HepG2 (cell line): Measurements from ENCODE around the gene ZNF184. TPM values are rescaled to one million over a fixed set of nuclear protein-coding genes. Genes with fewer than 3 reads are reported as not detected.

Experiments
- CAMTA2 ChIP-seq: sonication (generic); formaldehyde crosslinking; IDR thresholded peaks from 2 replicates; pipeline ENCODE4 v1.4.0; 2020; ENCODE audit warnings: mild to moderate bottlenecking, missing genetic modification reagents, borderline replicate concordance
- ELF3 ChIP-seq: IDR thresholded peaks from 2 replicates; pipeline ENCODE4 v1.6.1; 2016; ENCODE audit warnings: missing genetic modification reagents, missing compliant biosample characterization
- EZH2 ChIP-seq: conservative IDR thresholded peaks from 2 replicates; pipeline ENCODE4 v1.6.1; 2012; ENCODE audit warnings: mild to moderate bottlenecking, low read depth, low read length, moderate library complexity
- FIP1L1 ChIP-seq: fragments of 200-400 bp; formaldehyde crosslinking; IDR thresholded peaks from 2 replicates; pipeline ENCODE4 v1.6.1; 2018; ENCODE audit warnings: low read depth, mild to moderate bottlenecking, low read length, moderate library complexity, borderline replicate concordance; ENCODE audit not compliant: insufficient read depth
- JDP2 ChIP-seq: sonication (generic); formaldehyde crosslinking; IDR thresholded peaks from 2 replicates; pipeline ENCODE4 v1.8.1; 2022; ENCODE audit warnings: missing genetic modification reagents, borderline replicate concordance
- KDM2A ChIP-seq: sonication (generic); formaldehyde crosslinking; IDR thresholded peaks from 2 replicates; pipeline ENCODE4 v1.4.0; 2020; ENCODE audit warnings: low read depth, missing genetic modification reagents, borderline replicate concordance
- MAZ ChIP-seq, 2 experiments: sonication (generic) in 1 of 2; formaldehyde crosslinking in 1 of 2; IDR thresholded peaks; 2 replicates each; pipeline versions ENCODE4 v1.5.0 to v1.6.1; 2012 to 2020; ENCODE audit warnings: low read depth in 2 of 2, mild to moderate bottlenecking in 2 of 2, borderline replicate concordance in 1 of 2, improper control_type of control experiment in 1 of 2, low read length in 1 of 2, missing genetic modification reagents in 1 of 2, moderate library complexity in 1 of 2
- MBNL3 ChIP-seq: fragments of 250-450 bp; sonication (Bioruptor Pico); conservative IDR thresholded peaks from 2 replicates; pipeline ENCODE4 v1.8.0; 2022; ENCODE audit warnings: mild to moderate bottlenecking, inconsistent platforms
- MXI1 ChIP-seq: IDR thresholded peaks from 3 replicates; pipeline ENCODE4 v1.6.1; 2012; ENCODE audit warnings: low read depth, low read length, inconsistent platforms, borderline replicate concordance
- PLRG1 ChIP-seq: fragments of 450-650 bp; conservative IDR thresholded peaks from 2 replicates; pipeline ENCODE4 v1.6.1; 2016
- RXRA ChIP-seq: sonication (generic); formaldehyde crosslinking; IDR thresholded peaks from 2 replicates; pipeline ENCODE4 v1.5.1; 2020; ENCODE audit warnings: missing genetic modification reagents
- SALL1 ChIP-seq: sonication (generic); formaldehyde crosslinking; IDR thresholded peaks from 2 replicates; pipeline ENCODE4 v1.8.0; 2022; ENCODE audit warnings: mild to moderate bottlenecking, missing genetic modification reagents
- ZBTB1 ChIP-seq: sonication (generic); formaldehyde crosslinking; IDR thresholded peaks from 2 replicates; pipeline ENCODE4 v1.4.0; 2020; ENCODE audit warnings: missing genetic modification reagents, borderline replicate concordance
- ZMAT3 ChIP-seq: sonication (generic); formaldehyde crosslinking; conservative IDR thresholded peaks from 2 replicates; pipeline ENCODE4 v1.7.0; 2021; ENCODE audit warnings: missing genetic modification reagents
- ZNF124 ChIP-seq: sonication (generic); formaldehyde crosslinking; IDR thresholded peaks from 2 replicates; pipeline ENCODE4 v1.4.0; 2020; ENCODE audit warnings: missing genetic modification reagents
- ZNF260 ChIP-seq: sonication (generic); formaldehyde crosslinking; IDR thresholded peaks from 2 replicates; pipeline ENCODE4 v1.4.0; 2020; ENCODE audit warnings: missing genetic modification reagents, low read depth, mild to moderate bottlenecking, borderline replicate concordance
- ZNF337 ChIP-seq: sonication (generic); formaldehyde crosslinking; IDR thresholded peaks from 2 replicates; pipeline ENCODE4 v1.5.1; 2020; ENCODE audit warnings: missing genetic modification reagents, low read depth, mild to moderate bottlenecking, borderline replicate concordance
- polyA plus RNA-seq, 8 experiments: library from polyadenylated mRNA; depleted of rRNA in 3 of 8; stranded (reverse) in 7 of 8; unstranded in 1 of 8; fragments of >200 nt; fragmentation: Illumina TruSeq in 4 of 8; extraction: Trizol in 4 of 8; gene quantifications; 2 replicates each; pipeline versions ENCODE4 v1.2.1 to v1.2.3, GENCODE V29; 2011 to 2016; ENCODE audit warnings: low read depth in 4 of 8, missing spikeins in 1 of 8, mixed read lengths in 1 of 8; ENCODE audit not compliant: insufficient read depth in 1 of 8
- total RNA-seq, 5 experiments: library from RNA; depleted of rRNA; stranded (reverse); fragments of >200 nt; fragmentation: Illumina TruSeq; extraction: Trizol; gene quantifications; 2 replicates each; pipeline ENCODE4 v1.2.3, GENCODE V29; 2016; ENCODE audit warnings: low read depth in 1 of 5
- TF ChIP-seq, protein P1 (sequence below): IDR thresholded peaks from 2 replicates; pipeline ENCODE4 v1.6.1; 2016; ENCODE audit warnings: missing compliant biosample characterization, missing genetic modification reagents, borderline replicate concordance
- TF ChIP-seq, protein P2 (sequence below): sonication (generic); formaldehyde crosslinking; conservative IDR thresholded peaks from 2 replicates; pipeline ENCODE4 v1.4.0; 2020; ENCODE audit warnings: missing genetic modification reagents
- TF ChIP-seq, protein P3 (sequence below): sonication (generic); formaldehyde crosslinking; IDR thresholded peaks from 2 replicates; pipeline ENCODE4 v1.8.1; 2023; ENCODE audit warnings: mild to moderate bottlenecking, moderate library complexity, missing genetic modification reagents
- TF ChIP-seq, protein P4 (sequence below), 2 experiments: sonication (generic) in 1 of 2; formaldehyde crosslinking in 1 of 2; IDR thresholded peaks; 2 replicates each; pipeline versions ENCODE4 v1.4.0 to v1.6.1; 2018 to 2020; ENCODE audit warnings: missing genetic modification reagents in 2 of 2, borderline replicate concordance in 1 of 2, low read depth in 1 of 2, mild to moderate bottlenecking in 1 of 2, missing biosample characterization in 1 of 2

Gene ZNF184
- total and polyA plus RNA-seq, 2 of the 13 experiments (the other 11 are each of a cell fraction or from before 2014, with no cell fraction given), result 2.1 to 10.1 TPM

DNA sequence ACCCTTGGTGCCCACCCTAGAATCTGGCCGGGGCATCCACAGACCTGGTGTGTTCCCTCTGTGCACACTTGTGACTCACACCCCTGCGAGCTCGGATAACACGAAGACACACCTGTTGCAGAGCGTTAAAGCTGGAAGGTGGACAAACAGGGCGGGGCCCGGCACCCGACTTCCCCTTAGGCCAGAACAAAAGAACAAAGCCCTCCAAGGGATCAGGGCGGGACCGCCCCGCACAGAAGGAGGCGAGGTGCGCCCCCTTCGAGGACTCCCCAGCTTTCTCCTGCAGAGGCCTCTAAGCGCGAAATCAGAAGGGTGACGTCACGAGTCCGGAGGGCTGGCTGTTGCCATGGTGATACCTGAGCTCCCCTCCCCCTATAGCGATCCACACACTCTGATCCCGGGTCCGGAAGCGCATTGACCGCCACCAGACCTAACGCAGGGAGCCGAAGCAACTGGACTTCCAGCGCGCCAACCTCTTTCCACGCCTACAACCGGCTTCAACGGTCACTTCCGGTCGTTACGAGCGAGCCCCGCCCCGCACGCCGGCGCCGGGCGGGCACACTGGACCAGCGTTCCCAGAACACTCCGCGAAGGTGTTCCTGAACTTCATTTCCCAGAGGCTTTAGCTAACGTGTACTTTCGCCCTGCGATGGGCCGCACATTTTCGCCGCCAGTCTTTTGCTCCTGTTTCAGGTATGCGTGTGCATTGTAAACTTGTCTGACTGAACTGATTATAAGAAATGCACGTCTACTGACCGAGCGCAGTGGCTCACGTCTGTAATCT, at the start of gene ZNF184 (continued):
- TF ChIP-seq, protein P1, sequence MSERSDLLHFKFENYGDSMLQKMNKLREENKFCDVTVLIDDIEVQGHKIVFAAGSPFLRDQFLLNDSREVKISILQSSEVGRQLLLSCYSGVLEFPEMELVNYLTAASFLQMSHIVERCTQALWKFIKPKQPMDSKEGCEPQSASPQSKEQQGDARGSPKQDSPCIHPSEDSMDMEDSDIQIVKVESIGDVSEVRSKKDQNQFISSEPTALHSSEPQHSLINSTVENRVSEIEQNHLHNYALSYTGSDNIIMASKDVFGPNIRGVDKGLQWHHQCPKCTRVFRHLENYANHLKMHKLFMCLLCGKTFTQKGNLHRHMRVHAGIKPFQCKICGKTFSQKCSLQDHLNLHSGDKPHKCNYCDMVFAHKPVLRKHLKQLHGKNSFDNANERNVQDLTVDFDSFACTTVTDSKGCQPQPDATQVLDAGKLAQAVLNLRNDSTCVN, result peak; percentile 76; the same call in 1 of the 2 replicates
- TF ChIP-seq ELF3 (CRISPR knock-in tag) (peak; percentile 90), EZH2 (no peak), ZNF260 (CRISPR knock-in tag) (0 out of 2 replicates have a peak, but pooled peaks have one; percentile 9), RXRA (CRISPR knock-in tag) (peak; percentile 90; the same call in 1 of the 2 replicates), ZBTB1 (CRISPR knock-in tag) (0 out of 2 replicates have a peak, but pooled peaks have one; percentile 72), ZMAT3 (CRISPR knock-in tag) (peak; percentile 61; the same call in 1 of the 2 replicates), KDM2A (CRISPR knock-in tag) (peak; percentile 84; the same call in 1 of the 2 replicates), MXI1 (peak; percentile 92), ZNF124 (CRISPR knock-in tag) (no peak; the same call in 1 of the 2 replicates), CAMTA2 (CRISPR knock-in tag) (peak; percentile 52; the same call in 1 of the 2 replicates), JDP2 (CRISPR knock-in tag) (no peak), ZNF337 (CRISPR knock-in tag) (no peak), SALL1 (CRISPR knock-in tag) (peak; percentile 93), MBNL3 (no peak), FIP1L1 (peak; percentile 48; the same call in 1 of the 2 replicates), PLRG1 (no peak), MAZ (IDR thresholded peaks at IDR 0.05; ENCODE audit: borderline replicate concordance, low read depth, low read length) (peak; percentile 79; the same call in 1 of the 2 replicates), MAZ (CRISPR knock-in tag; IDR thresholded peaks at IDR 0.05; ENCODE audit: low read depth) (peak; percentile 97)
- TF ChIP-seq, protein P2, sequence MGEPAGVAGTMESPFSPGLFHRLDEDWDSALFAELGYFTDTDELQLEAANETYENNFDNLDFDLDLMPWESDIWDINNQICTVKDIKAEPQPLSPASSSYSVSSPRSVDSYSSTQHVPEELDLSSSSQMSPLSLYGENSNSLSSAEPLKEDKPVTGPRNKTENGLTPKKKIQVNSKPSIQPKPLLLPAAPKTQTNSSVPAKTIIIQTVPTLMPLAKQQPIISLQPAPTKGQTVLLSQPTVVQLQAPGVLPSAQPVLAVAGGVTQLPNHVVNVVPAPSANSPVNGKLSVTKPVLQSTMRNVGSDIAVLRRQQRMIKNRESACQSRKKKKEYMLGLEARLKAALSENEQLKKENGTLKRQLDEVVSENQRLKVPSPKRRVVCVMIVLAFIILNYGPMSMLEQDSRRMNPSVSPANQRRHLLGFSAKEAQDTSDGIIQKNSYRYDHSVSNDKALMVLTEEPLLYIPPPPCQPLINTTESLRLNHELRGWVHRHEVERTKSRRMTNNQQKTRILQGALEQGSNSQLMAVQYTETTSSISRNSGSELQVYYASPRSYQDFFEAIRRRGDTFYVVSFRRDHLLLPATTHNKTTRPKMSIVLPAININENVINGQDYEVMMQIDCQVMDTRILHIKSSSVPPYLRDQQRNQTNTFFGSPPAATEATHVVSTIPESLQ, result peak; percentile 89; the same call in 1 of the 2 replicates
- TF ChIP-seq, protein P3, sequence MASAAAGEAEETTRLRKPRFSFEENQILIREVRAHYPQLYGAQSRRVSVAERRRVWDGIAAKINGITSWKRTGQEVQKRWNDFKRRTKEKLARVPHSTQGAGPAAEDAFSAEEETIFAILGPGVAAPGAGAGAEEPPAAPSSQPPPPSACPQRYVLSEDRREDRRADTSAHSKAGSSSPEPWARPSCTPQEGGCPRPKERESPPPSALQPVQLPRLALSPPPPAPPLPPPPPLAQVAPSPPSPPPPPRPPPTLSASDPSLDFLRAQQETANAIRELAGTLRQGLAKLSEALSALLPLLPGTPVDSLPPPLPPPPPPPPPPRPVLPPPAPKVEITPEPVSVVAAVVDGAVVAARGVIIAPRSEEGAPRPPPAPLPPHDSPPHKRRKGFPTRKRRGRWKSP, result peak; percentile 69; the same call in 1 of the 2 replicates
- TF ChIP-seq, protein P4, sequence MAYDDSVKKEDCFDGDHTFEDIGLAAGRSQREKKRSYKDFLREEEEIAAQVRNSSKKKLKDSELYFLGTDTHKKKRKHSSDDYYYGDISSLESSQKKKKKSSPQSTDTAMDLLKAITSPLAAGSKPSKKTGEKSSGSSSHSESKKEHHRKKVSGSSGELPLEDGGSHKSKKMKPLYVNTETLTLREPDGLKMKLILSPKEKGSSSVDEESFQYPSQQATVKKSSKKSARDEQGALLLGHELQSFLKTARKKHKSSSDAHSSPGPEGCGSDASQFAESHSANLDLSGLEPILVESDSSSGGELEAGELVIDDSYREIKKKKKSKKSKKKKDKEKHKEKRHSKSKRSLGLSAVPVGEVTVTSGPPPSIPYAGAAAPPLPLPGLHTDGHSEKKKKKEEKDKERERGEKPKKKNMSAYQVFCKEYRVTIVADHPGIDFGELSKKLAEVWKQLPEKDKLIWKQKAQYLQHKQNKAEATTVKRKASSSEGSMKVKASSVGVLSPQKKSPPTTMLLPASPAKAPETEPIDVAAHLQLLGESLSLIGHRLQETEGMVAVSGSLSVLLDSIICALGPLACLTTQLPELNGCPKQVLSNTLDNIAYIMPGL (CRISPR knock-in tag; IDR thresholded peaks at IDR 0.05; ENCODE audit: borderline replicate concordance in 1 of 2, low read depth in 1 of 2), result peak; percentile 98 to 99
